Gastrocnemius medialis (tissue), 4 donors: ENCODE data around the gene GPR37L1. TPM values are rescaled to one million over a fixed set of nuclear protein-coding genes. Genes with fewer than 3 reads are reported as not detected.
A peak's percentile ranks its signal among the peaks of the same experiment; 100 is the strongest.

Experiments
- ATAC-seq, 2 donors: fragments of 150-250 bp; one replicate each; pipeline ENCODE4 v1.9.1; 2016
- DNase-seq, 2 donors: peaks; one replicate each; pipeline ENCODE4 v3.0.0-alpha.2; 2019
- H3K27ac ChIP-seq, 4 donors: fragments of 200-600 bp; sonication (generic); 1 replicate in 1 of 4; 2 replicates in 3 of 4; pipeline ENCODE4 v1.5.1; 2016 to 2018; ENCODE audit warnings: mild to moderate bottlenecking in 2 of 4, moderate library complexity in 1 of 4
- H3K27me3 ChIP-seq, 3 donors: fragments of 200-600 bp; sonication (generic) in 2 of 3; 1 replicate in 1 of 3; 2 replicates in 2 of 3; pipeline versions ENCODE4 v1.5.1 to v1.6.0; 2016 to 2019; ENCODE audit warnings: mild to moderate bottlenecking in 1 of 3, moderate library complexity in 1 of 3
- H3K36me3 ChIP-seq, 2 donors: fragments of 200-600 bp; sonication (generic) in 1 of 2; one replicate each; pipeline ENCODE4 v1.5.1; 2017 to 2018
- H3K4me1 ChIP-seq, 2 donors: fragments of 200-600 bp; sonication (generic) in 1 of 2; one replicate each; pipeline ENCODE4 v1.5.1; 2016 to 2017; ENCODE audit warnings: mild to moderate bottlenecking in 2 of 2
- H3K4me3 ChIP-seq, 4 donors: fragments of 200-600 bp; sonication (generic) in 3 of 4; 1 replicate in 1 of 4; 2 replicates in 3 of 4; pipeline ENCODE4 v1.5.1; 2016 to 2019; ENCODE audit warnings: mild to moderate bottlenecking in 2 of 4
- H3K9me3 ChIP-seq, 3 donors: fragments of 200-600 bp; sonication (generic) in 2 of 3; 1 replicate in 1 of 3; 2 replicates in 2 of 3; pipeline ENCODE4 v1.5.1; 2016 to 2019
- POLR2A ChIP-seq, 2 donors: fragments of 450-650 bp; IDR thresholded peaks; one replicate each; pipeline ENCODE4 v1.6.1; 2017; ENCODE audit warnings: antibody characterized with exemption in 2 of 2, mild to moderate bottlenecking in 2 of 2, moderate library complexity in 2 of 2
- in situ Hi-C, 4 donors: fragments of 200-750 bp; cut with MboI; loops; one replicate each; pipeline versions ENCODE4 v1.15.0 to v1.8.0; 2017; ENCODE audit warnings: low sequenced_read_pairs in 4 of 4
- intact Hi-C: fragments of 100-400 bp; cut with DNase I; formaldehyde crosslinking; loops from one replicate; pipeline ENCODE4 v1.15.1; 2023; ENCODE audit warnings: low total_unique reads
- total RNA-seq, 4 donors: library from RNA; depleted of rRNA; stranded (reverse); fragments of >200 nt; gene quantifications; one replicate each; pipeline versions ENCODE4 v1.1.0 to v1.2.3, GENCODE V29; 2016
- TF ChIP-seq, protein P1 (sequence below), 5 experiments: fragments of 450-650 bp in 3 of 5; fragments of 200-600 bp in 2 of 5; sonication (generic) in 2 of 5; IDR thresholded peaks in 4 of 5; conservative IDR thresholded peaks in 1 of 5; 1 replicate in 4 of 5; 2 replicates in 1 of 5; pipeline ENCODE4 v1.5.1; 2016 to 2019; ENCODE audit warnings: antibody characterized with exemption in 5 of 5, mild to moderate bottlenecking in 3 of 5, moderate library complexity in 3 of 5

GPR37L1 gene
- total RNA-seq, 4 donors from 2014 or later = 0.04 to 0.10 TPM; not detected in 2

DNA sequence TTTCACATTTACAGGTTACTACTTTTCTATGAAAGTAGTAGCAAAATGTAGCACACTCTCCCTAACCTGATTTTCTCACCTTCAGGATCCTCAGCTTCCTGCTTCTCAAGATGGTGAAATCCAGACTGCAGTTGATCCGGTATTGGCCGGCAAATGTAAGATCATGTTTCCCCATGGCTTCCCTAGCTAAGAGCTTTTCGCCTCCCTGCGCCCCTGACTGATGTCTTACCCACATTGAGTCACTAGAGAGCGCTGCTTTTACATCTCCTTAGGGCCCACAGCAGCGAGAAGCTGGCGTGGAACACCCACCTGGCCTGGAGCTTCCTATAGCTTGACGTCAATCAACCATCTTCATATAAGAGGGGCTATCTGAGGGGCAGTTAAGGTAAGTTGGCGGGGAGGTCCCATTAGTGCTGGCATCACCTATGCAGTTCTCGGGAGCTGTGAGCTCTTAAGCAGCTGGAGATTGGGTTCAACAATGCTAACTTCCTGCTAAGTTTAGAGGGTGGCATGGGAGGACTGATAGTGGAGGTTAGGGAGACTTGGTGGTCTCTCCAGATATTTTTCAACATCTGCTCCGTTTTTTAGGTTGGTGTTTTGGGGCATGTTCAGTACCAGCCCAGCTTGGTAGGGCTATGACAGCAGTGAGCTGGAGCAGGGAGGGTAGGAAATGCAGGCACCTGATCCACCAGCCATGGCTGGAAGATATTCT, 32.2 kb downstream of the GPR37L1 start:
- H3K27me3 ChIP-seq = no peaks in the 10 kb centered on the region
- no peaks in the 10 kb centered on the region for H3K9me3 ChIP-seq
- H3K4me1 ChIP-seq = no peaks in the 10 kb centered on the region
- in situ Hi-C loops (no loop called here), intact Hi-C loops (no loop called here)
- peak; percentile 31 to 44 for DNase-seq
- H3K36me3 ChIP-seq = no peaks in the 10 kb centered on the region
- H3K4me3 ChIP-seq = no peak overlapping the region
- TF ChIP-seq, protein P1, sequence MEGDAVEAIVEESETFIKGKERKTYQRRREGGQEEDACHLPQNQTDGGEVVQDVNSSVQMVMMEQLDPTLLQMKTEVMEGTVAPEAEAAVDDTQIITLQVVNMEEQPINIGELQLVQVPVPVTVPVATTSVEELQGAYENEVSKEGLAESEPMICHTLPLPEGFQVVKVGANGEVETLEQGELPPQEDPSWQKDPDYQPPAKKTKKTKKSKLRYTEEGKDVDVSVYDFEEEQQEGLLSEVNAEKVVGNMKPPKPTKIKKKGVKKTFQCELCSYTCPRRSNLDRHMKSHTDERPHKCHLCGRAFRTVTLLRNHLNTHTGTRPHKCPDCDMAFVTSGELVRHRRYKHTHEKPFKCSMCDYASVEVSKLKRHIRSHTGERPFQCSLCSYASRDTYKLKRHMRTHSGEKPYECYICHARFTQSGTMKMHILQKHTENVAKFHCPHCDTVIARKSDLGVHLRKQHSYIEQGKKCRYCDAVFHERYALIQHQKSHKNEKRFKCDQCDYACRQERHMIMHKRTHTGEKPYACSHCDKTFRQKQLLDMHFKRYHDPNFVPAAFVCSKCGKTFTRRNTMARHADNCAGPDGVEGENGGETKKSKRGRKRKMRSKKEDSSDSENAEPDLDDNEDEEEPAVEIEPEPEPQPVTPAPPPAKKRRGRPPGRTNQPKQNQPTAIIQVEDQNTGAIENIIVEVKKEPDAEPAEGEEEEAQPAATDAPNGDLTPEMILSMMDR (IDR thresholded peaks at IDR 0.05 in 4 of 5, conservative IDR thresholded peaks at IDR 0.05 in 1 of 5) = peak in 3 of 5 experiments; percentile 28 to 46 (median 31)
- TF ChIP-seq POLR2A (IDR thresholded peaks at IDR 0.05) = no peak
- peak; percentile 86 to 88 for ATAC-seq
- no peak overlapping the region for H3K27ac ChIP-seq

DNA sequence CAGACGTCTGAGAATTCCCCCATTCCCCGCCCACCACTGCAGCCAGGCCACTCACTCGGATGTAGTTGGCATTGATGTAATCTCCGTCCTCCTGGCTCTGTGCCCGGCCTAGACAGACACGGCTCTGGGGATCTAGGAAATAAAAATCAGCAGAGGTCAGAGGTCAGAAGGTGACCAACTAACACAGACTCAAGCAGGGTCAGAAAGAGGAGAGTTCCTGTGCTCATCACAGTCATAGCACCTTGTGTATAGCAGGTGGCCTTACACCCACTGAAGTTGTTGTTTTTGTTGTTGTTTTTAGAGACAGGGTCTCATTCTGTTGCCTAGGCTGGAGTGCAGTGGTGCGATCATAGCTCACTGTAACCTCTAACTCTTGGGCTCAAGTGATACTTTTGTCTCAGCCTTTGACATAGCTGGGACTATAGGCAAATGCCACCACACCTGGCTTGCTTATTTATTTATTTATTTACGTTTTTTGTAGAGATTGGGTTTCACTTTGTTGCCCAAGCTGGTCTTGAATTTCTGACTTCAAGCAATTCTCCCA, 32.8 kb downstream of the GPR37L1 start:
- Histone ChIP-seq H3K27me3 (no peaks in the 10 kb centered on the region), H3K9me3 (no peaks in the 10 kb centered on the region), H3K36me3 (no peaks in the 10 kb centered on the region), H3K4me1 (no peaks in the 10 kb centered on the region), H3K4me3 (no peak overlapping the region), H3K27ac (no peak overlapping the region)
- ATAC-seq (no peak), DNase-seq (no peak)
- in situ Hi-C loops = no loop called here
- TF ChIP-seq POLR2A (IDR thresholded peaks at IDR 0.05) = no peak
- TF ChIP-seq, protein P1 (IDR thresholded peaks at IDR 0.05 in 4 of 5, conservative IDR thresholded peaks at IDR 0.05 in 1 of 5) = no peak
- intact Hi-C loops = no loop called here

DNA sequence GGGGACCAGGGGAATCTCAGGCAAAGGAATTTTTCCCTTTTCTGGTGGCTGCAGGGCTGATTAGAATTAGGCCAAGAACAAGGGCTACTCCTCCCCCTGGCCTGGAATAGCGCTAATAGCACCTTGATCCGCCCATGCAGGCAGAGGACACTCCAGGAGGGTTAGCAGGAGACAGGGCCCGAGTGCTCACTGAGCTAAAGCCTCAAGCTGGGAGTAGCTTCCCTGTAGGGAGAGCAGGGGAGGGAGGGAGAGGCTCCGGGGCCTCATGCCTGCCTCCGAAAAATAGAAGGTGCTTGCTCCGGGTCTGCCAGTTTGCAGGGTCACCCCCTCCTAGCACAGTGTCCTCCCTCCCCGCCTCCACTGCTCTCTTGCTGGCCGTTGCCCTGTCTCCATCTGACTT, 33.9 kb downstream of the GPR37L1 start:
- TF ChIP-seq, protein P1 (IDR thresholded peaks at IDR 0.05 in 4 of 5, conservative IDR thresholded peaks at IDR 0.05 in 1 of 5) = no peak
- TF ChIP-seq POLR2A (IDR thresholded peaks at IDR 0.05) = no peak
- ATAC-seq (no peak), DNase-seq (no peak)
- intact Hi-C loops (no loop called here), in situ Hi-C loops (no loop called here)
- no peak overlapping the region for H3K27ac ChIP-seq
- H3K36me3 ChIP-seq = no peaks in the 10 kb centered on the region
- no peaks in the 10 kb centered on the region for H3K4me1 ChIP-seq
- no peak overlapping the region for H3K4me3 ChIP-seq
- no peaks in the 10 kb centered on the region for H3K27me3 ChIP-seq
- no peaks in the 10 kb centered on the region for H3K9me3 ChIP-seq

DNA sequence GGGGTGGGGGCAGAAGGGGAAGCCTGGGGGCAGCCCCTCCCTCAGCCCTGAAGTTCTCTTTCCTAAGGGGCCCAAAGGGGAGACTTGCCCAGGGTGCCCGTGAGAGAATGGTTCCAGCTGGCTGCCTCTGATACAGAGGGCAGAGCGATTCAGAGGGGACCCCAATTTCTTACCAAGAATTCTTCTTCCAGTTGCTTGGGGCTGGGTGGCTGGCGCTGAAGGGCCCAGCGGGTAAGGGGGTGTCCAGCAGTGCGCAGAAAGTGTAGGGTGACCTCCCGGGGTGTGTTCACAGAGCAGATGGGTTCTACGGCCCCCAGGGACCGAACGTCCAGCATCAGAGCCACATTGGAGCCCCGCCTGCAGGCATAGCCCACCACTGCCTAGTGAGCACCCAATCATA, 35.2 kb downstream of the GPR37L1 start:
- H3K36me3 ChIP-seq = no peaks in the 10 kb centered on the region
- no peak overlapping the region for H3K27ac ChIP-seq
- H3K4me1 ChIP-seq = no peaks in the 10 kb centered on the region
- H3K9me3 ChIP-seq = no peaks in the 10 kb centered on the region
- ATAC-seq (no peak), DNase-seq (no peak)
- no peaks in the 10 kb centered on the region for H3K27me3 ChIP-seq
- in situ Hi-C loops (no loop called here), intact Hi-C loops (no loop called here)
- no peak overlapping the region for H3K4me3 ChIP-seq
- TF ChIP-seq POLR2A (IDR thresholded peaks at IDR 0.05) = no peak
- TF ChIP-seq, protein P1 (IDR thresholded peaks at IDR 0.05 in 4 of 5, conservative IDR thresholded peaks at IDR 0.05 in 1 of 5) = no peak
